HEK293 (cell line): ENCODE measurements around the gene SLC35F4.

Experiments
- GLI4 ChIP-seq: fragments of 450-650 bp; formaldehyde crosslinking; IDR thresholded peaks from 2 replicates; pipeline ENCODE4 v1.5.1; 2016; ENCODE audit warnings: missing biosample characterization, missing genetic modification characterization
- MZF1 ChIP-seq: fragments of 450-650 bp; formaldehyde crosslinking; IDR thresholded peaks from 2 replicates; pipeline ENCODE4 v1.5.1; 2017; ENCODE audit warnings: missing biosample characterization, missing genetic modification characterization, borderline replicate concordance
- PRDM6 ChIP-seq: fragments of 450-650 bp; formaldehyde crosslinking; IDR thresholded peaks from 2 replicates; pipeline ENCODE4 v1.5.1; 2017; ENCODE audit warnings: missing biosample characterization, missing genetic modification characterization
- REST ChIP-seq: fragments of 450-650 bp; formaldehyde crosslinking; IDR thresholded peaks from 2 replicates; pipeline ENCODE4 v1.5.1; 2016; ENCODE audit warnings: missing biosample characterization, missing genetic modification characterization
- TRIM28 ChIP-seq: IDR thresholded peaks from 2 replicates; pipeline ENCODE4 v1.6.1; 2011; ENCODE audit warnings: low read length, control low read depth, borderline replicate concordance
- ZEB2 ChIP-seq: fragments of 450-650 bp; formaldehyde crosslinking; IDR thresholded peaks from 2 replicates; pipeline ENCODE4 v1.5.1; 2016; ENCODE audit warnings: missing biosample characterization, missing genetic modification characterization
- ZNF24 ChIP-seq: fragments of 450-650 bp; formaldehyde crosslinking; IDR thresholded peaks from 2 replicates; pipeline ENCODE4 v1.5.1; 2016; ENCODE audit warnings: missing biosample characterization, missing genetic modification characterization
- ZNF302 ChIP-seq: fragments of 450-650 bp; formaldehyde crosslinking; IDR thresholded peaks from 2 replicates; pipeline ENCODE4 v1.5.1; 2016; ENCODE audit warnings: missing biosample characterization, missing genetic modification characterization, low read depth
- ZNF311 ChIP-seq: fragments of 450-650 bp; formaldehyde crosslinking; IDR thresholded peaks from 2 replicates; pipeline ENCODE4 v1.5.1; 2017; ENCODE audit warnings: missing biosample characterization, missing genetic modification characterization, borderline replicate concordance
- ZNF423 ChIP-seq: fragments of 450-650 bp; formaldehyde crosslinking; IDR thresholded peaks from 2 replicates; pipeline ENCODE4 v1.5.1; 2016; ENCODE audit warnings: missing biosample characterization, missing genetic modification characterization
- ZNF777 ChIP-seq: fragments of 450-650 bp; formaldehyde crosslinking; IDR thresholded peaks from 2 replicates; pipeline ENCODE4 v1.5.1; 2017; ENCODE audit warnings: missing biosample characterization, missing genetic modification characterization, borderline replicate concordance
- TF ChIP-seq, protein P1 (sequence below): fragments of 450-650 bp; formaldehyde crosslinking; IDR thresholded peaks from 2 replicates; pipeline ENCODE4 v1.5.1; 2016; ENCODE audit warnings: missing biosample characterization, missing genetic modification characterization

GRCh38 chr14:57519043-57519442, 346.8 kb downstream of the SLC35F4 start:
- TF ChIP-seq, protein P1, sequence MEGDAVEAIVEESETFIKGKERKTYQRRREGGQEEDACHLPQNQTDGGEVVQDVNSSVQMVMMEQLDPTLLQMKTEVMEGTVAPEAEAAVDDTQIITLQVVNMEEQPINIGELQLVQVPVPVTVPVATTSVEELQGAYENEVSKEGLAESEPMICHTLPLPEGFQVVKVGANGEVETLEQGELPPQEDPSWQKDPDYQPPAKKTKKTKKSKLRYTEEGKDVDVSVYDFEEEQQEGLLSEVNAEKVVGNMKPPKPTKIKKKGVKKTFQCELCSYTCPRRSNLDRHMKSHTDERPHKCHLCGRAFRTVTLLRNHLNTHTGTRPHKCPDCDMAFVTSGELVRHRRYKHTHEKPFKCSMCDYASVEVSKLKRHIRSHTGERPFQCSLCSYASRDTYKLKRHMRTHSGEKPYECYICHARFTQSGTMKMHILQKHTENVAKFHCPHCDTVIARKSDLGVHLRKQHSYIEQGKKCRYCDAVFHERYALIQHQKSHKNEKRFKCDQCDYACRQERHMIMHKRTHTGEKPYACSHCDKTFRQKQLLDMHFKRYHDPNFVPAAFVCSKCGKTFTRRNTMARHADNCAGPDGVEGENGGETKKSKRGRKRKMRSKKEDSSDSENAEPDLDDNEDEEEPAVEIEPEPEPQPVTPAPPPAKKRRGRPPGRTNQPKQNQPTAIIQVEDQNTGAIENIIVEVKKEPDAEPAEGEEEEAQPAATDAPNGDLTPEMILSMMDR (tag by site-specific recombination), result no peak
- TF ChIP-seq ZNF423 (tag by site-specific recombination), result no peak
- TF ChIP-seq ZNF777 (tag by site-specific recombination), result no peak
- TF ChIP-seq ZNF311 (tag by site-specific recombination), result no peak
- no peak for TF ChIP-seq ZNF302 (tag by site-specific recombination)
- TF ChIP-seq REST (tag by site-specific recombination), result no peak
- no peak for TF ChIP-seq ZEB2 (tag by site-specific recombination)
- no peak for TF ChIP-seq TRIM28
- no peak for TF ChIP-seq PRDM6 (tag by site-specific recombination)
- no peak for TF ChIP-seq ZNF24 (tag by site-specific recombination)
- TF ChIP-seq GLI4 (tag by site-specific recombination), result no peak
- TF ChIP-seq MZF1 (tag by site-specific recombination), result no peak
